ENCODE data around the gene HECW1.
"Not testable (repeated sequence)": the region's sequence is repeated elsewhere in the genome, so short reads cannot be mapped to it uniquely, and the experiment has no call there.

The HECW1 gene

GRCh38 chr7:43479042-43479441 is 366.6 kb downstream of the HECW1 start:
- no peak for DNase-seq

- no peak for DNase-seq
These were observed 367.1 kb downstream of the HECW1 start for GRCh38 chr7:43479543-43479942.

GRCh38 chr7:43480581-43480980 is 368.1 kb downstream of the HECW1 start:
- DNase-seq = no peak

GRCh38 chr7:43481902-43482678 is 369.6 kb downstream of the HECW1 start:
- DNase-seq = no peak

- no peak for DNase-seq
These were observed 370.3 kb downstream of the HECW1 start for GRCh38 chr7:43482679-43483252.

- DNase-seq = no peak
These were observed 372.4 kb downstream of the HECW1 start for GRCh38 chr7:43484678-43485395.

- DNase-seq = no peak
These were observed 373.1 kb downstream of the HECW1 start for GRCh38 chr7:43485580-43485979.

GRCh38 chr7:43486008-43486407 is 373.6 kb downstream of the HECW1 start:
- DNase-seq = not testable (repeated sequence)

- DNase-seq = no peak
These were observed 374.2 kb downstream of the HECW1 start for GRCh38 chr7:43486634-43487033.

GRCh38 chr7:43487731-43488073 is 375.3 kb downstream of the HECW1 start:
- no peak for DNase-seq

- DNase-seq = no peak
These were observed 376.8 kb downstream of the HECW1 start for GRCh38 chr7:43489257-43489656.

- DNase-seq = no peak
These were observed 377.6 kb downstream of the HECW1 start for GRCh38 chr7:43490016-43490415.

GRCh38 chr7:43491123-43491522 is 378.7 kb downstream of the HECW1 start:
- no peak for DNase-seq

- no peak for DNase-seq
These were observed 379.5 kb downstream of the HECW1 start for GRCh38 chr7:43491984-43492383.

- no peak for DNase-seq
These were observed 380.4 kb downstream of the HECW1 start for GRCh38 chr7:43492896-43493295.

GRCh38 chr7:43495572-43495971 is 383.1 kb downstream of the HECW1 start:
- DNase-seq = no peak

- DNase-seq = no peak
These were observed 384.1 kb downstream of the HECW1 start for GRCh38 chr7:43496596-43496995.

- DNase-seq = no peak
These were observed 389.4 kb downstream of the HECW1 start for GRCh38 chr7:43501870-43502269.

- DNase-seq = no peak
These were observed 390.5 kb downstream of the HECW1 start for GRCh38 chr7:43502941-43503340.

- DNase-seq = no peak
These were observed 393.0 kb downstream of the HECW1 start for GRCh38 chr7:43505412-43505811.

GRCh38 chr7:43506460-43506859 is 394.0 kb downstream of the HECW1 start:
- DNase-seq = no peak

- no peak for DNase-seq
These were observed 396.0 kb downstream of the HECW1 start for GRCh38 chr7:43508461-43508860.

- DNase-seq = no peak
These were observed 397.5 kb downstream of the HECW1 start for GRCh38 chr7:43509906-43510305.

- DNase-seq = no peak
These were observed 398.6 kb downstream of the HECW1 start for GRCh38 chr7:43511029-43511428.

All from SHP77 treated with DMSO at 0.1 percent for 48 hours (cell line).